ENCODE results near the gene EAF2. TPM values are rescaled to one million over a fixed set of nuclear protein-coding genes. Genes with fewer than 3 reads are reported as not detected.

Gene EAF2
- total RNA-seq, 2 experiments from 2014 or later, result 14.4 to 14.8 TPM

GRCh38 chr3:121870717-121871116 is 35.7 kb downstream of the EAF2 start:
- DNase-seq, result no peak
- ChIA-PET POLR2A (no interaction called here), CTCF (interaction anchor here (0.8 kb wide), 1 partner anchor 12 kb away, joined by 4 read pairs; no protein-coding TSS in a partner anchor)
- Mint-ChIP-seq H3K4me3 (no peak overlapping the region), H3K36me3 (peaks cover 10% of the 10 kb centered on the region), H3K4me1 (ENCODE audit: low read depth) (no peaks in the 10 kb centered on the region), H3K9me3 (no peaks in the 10 kb centered on the region), H3K27ac (no peak overlapping the region), H3K27me3 (no peaks in the 10 kb centered on the region)
- intact Hi-C loops (cut with micrococcal nuclease), result no loop called here

GRCh38 chr3:121871430-121871829 is 36.4 kb downstream of the EAF2 start:
- ChIA-PET POLR2A (no interaction called here), CTCF (no interaction called here)
- Mint-ChIP-seq H3K36me3 (peaks cover 6% of the 10 kb centered on the region), H3K4me1 (ENCODE audit: low read depth) (no peaks in the 10 kb centered on the region), H3K4me3 (no peak overlapping the region), H3K27me3 (no peaks in the 10 kb centered on the region), H3K9me3 (no peaks in the 10 kb centered on the region), H3K27ac (no peak overlapping the region)
- DNase-seq, result no peak
- intact Hi-C loops (cut with micrococcal nuclease), result no loop called here

- Mint-ChIP-seq H3K4me3 (no peak overlapping the region), H3K27me3 (no peaks in the 10 kb centered on the region)
Measured at GRCh38 chr3:121878411-121878810, 43.4 kb downstream of the EAF2 start.

GRCh38 chr3:121883507-121883906 is 48.5 kb downstream of the EAF2 start:
- Mint-ChIP-seq H3K27me3 (no peaks in the 10 kb centered on the region), H3K36me3 (peaks cover 2% of the 10 kb centered on the region), H3K27ac (no peak overlapping the region), H3K9me3 (no peaks in the 10 kb centered on the region), H3K4me3 (no peak overlapping the region), H3K4me1 (ENCODE audit: low read depth) (peaks cover 2% of the 10 kb centered on the region)
- intact Hi-C loops (cut with micrococcal nuclease), result loop anchor here (1.0 to 2.0 kb wide), 5 partner anchors 111 to 375 kb away; no protein-coding TSS in a partner anchor
- ChIA-PET CTCF (interaction anchor here (0.7 to 1.4 kb wide), 5 partner anchors 13 to 473 kb away, joined by 3 to 5 read pairs (median 4); no protein-coding TSS in a partner anchor), POLR2A (no interaction called here)
- DNase-seq, result no peak

More at GRCh38 chr3:121878411-121878810, 43.4 kb downstream of the EAF2 start:
- H3K36me3 Mint-ChIP-seq, result no peaks in the 10 kb centered on the region
- ChIA-PET CTCF (no interaction called here), POLR2A (no interaction called here)
- H3K9me3 Mint-ChIP-seq, result no peaks in the 10 kb centered on the region
- intact Hi-C loops (cut with micrococcal nuclease), result no loop called here
- H3K4me1 Mint-ChIP-seq (ENCODE audit: low read depth), result peaks cover under 1% of the 10 kb centered on the region
- no peak for DNase-seq
- H3K27ac Mint-ChIP-seq, result no peak overlapping the region

- ChIA-PET CTCF (no interaction called here), POLR2A (no interaction called here)
- Mint-ChIP-seq H3K27ac (no peak overlapping the region), H3K27me3 (no peaks in the 10 kb centered on the region), H3K36me3 (peaks cover 2% of the 10 kb centered on the region), H3K4me1 (ENCODE audit: low read depth) (peaks cover 2% of the 10 kb centered on the region), H3K4me3 (no peak overlapping the region), H3K9me3 (no peaks in the 10 kb centered on the region)
- DNase-seq, result no peak
- intact Hi-C loops (cut with micrococcal nuclease), result no loop called here
Measured at GRCh38 chr3:121885386-121885785, 50.4 kb downstream of the EAF2 start.

- no peaks in the 10 kb centered on the region for H3K36me3 Mint-ChIP-seq
- H3K27ac Mint-ChIP-seq, result no peak within 1 kb of the TSS
- no peaks in the 10 kb centered on the region for H3K4me1 Mint-ChIP-seq (ENCODE audit: low read depth)
- DNase-seq, result no peak
- no peaks in the 10 kb centered on the region for H3K27me3 Mint-ChIP-seq
- H3K4me3 Mint-ChIP-seq, result no peak within 1 kb of the TSS
- CTCF ChIA-PET, result no interaction called here
- H3K9me3 Mint-ChIP-seq, result no peaks in the 10 kb centered on the region
- POLR2A ChIA-PET, result no interaction called here
- intact Hi-C loops (cut with micrococcal nuclease), result no loop called here
Measured at GRCh38 chr3:121894301-121894990, 59.4 kb downstream of the EAF2 start, which contains the start of gene SLC15A2. SLC15A2 (plus strand) TSS chr3:121894401; CDS start chr3:121894477, 76 bp downstream.

- H3K27me3 Mint-ChIP-seq, result no peaks in the 10 kb centered on the region
- ChIA-PET CTCF (no interaction called here), POLR2A (no interaction called here)
Measured at GRCh38 chr3:121895121-121895520, 60.1 kb downstream of the EAF2 start.

GRCh38 chr3:121895736-121896135 is 60.7 kb downstream of the EAF2 start:
- no peak for DNase-seq
- Mint-ChIP-seq H3K4me1 (ENCODE audit: low read depth) (no peaks in the 10 kb centered on the region), H3K27me3 (no peaks in the 10 kb centered on the region), H3K36me3 (no peaks in the 10 kb centered on the region), H3K4me3 (no peak overlapping the region), H3K27ac (no peak overlapping the region), H3K9me3 (no peaks in the 10 kb centered on the region)
- CTCF ChIA-PET, result no interaction called here
- intact Hi-C loops (cut with micrococcal nuclease), result no loop called here
- POLR2A ChIA-PET, result no interaction called here

More at GRCh38 chr3:121895121-121895520, 60.1 kb downstream of the EAF2 start:
- intact Hi-C loops (cut with micrococcal nuclease), result no loop called here
- no peaks in the 10 kb centered on the region for H3K4me1 Mint-ChIP-seq (ENCODE audit: low read depth)
- DNase-seq, result no peak
- H3K9me3 Mint-ChIP-seq, result no peaks in the 10 kb centered on the region
- H3K27ac Mint-ChIP-seq, result no peak overlapping the region
- H3K36me3 Mint-ChIP-seq, result no peaks in the 10 kb centered on the region
- no peak overlapping the region for H3K4me3 Mint-ChIP-seq

GRCh38 chr3:121896823-121897222 is 61.8 kb downstream of the EAF2 start:
- DNase-seq, result no peak
- no peaks in the 10 kb centered on the region for H3K4me1 Mint-ChIP-seq (ENCODE audit: low read depth)
- intact Hi-C loops (cut with micrococcal nuclease), result no loop called here
- H3K9me3 Mint-ChIP-seq, result no peaks in the 10 kb centered on the region
- ChIA-PET CTCF (no interaction called here), POLR2A (interaction anchor here (0.6 kb wide), 1 partner anchor 487 kb away, joined by 3 read pairs; the partner anchor contains the start of gene MIX23)
- no peaks in the 10 kb centered on the region for H3K27me3 Mint-ChIP-seq
- H3K27ac Mint-ChIP-seq, result no peak overlapping the region
- H3K36me3 Mint-ChIP-seq, result peaks cover under 1% of the 10 kb centered on the region
- H3K4me3 Mint-ChIP-seq, result no peak overlapping the region

- DNase-seq, result no peak
- H3K27ac Mint-ChIP-seq, result no peak overlapping the region
- ChIA-PET POLR2A (interaction anchor here (0.6 kb wide), 1 partner anchor 486 kb away, joined by 3 read pairs; the partner anchor contains the start of gene MIX23), CTCF (no interaction called here)
- H3K4me3 Mint-ChIP-seq, result no peak overlapping the region
- intact Hi-C loops (cut with micrococcal nuclease), result no loop called here
- no peaks in the 10 kb centered on the region for H3K9me3 Mint-ChIP-seq
- H3K27me3 Mint-ChIP-seq, result no peaks in the 10 kb centered on the region
- no peaks in the 10 kb centered on the region for H3K4me1 Mint-ChIP-seq (ENCODE audit: low read depth)
- peaks cover 2% of the 10 kb centered on the region for H3K36me3 Mint-ChIP-seq
Measured at GRCh38 chr3:121897296-121897695, 62.3 kb downstream of the EAF2 start.

- H3K27ac Mint-ChIP-seq, result no peak overlapping the region
- peaks cover 5% of the 10 kb centered on the region for H3K4me1 Mint-ChIP-seq (ENCODE audit: low read depth)
- no peak for DNase-seq
- POLR2A ChIA-PET, result no interaction called here
- intact Hi-C loops (cut with micrococcal nuclease), result no loop called here
- CTCF ChIA-PET, result no interaction called here
- no peak overlapping the region for H3K4me3 Mint-ChIP-seq
- peaks cover 2% of the 10 kb centered on the region for H3K9me3 Mint-ChIP-seq
- H3K27me3 Mint-ChIP-seq, result no peaks in the 10 kb centered on the region
- H3K36me3 Mint-ChIP-seq, result peaks cover 11% of the 10 kb centered on the region
Measured at GRCh38 chr3:121913305-121913990, 78.4 kb downstream of the EAF2 start.

- intact Hi-C loops (cut with micrococcal nuclease), result no loop called here
- POLR2A ChIA-PET, result no interaction called here
- CTCF ChIA-PET, result interaction anchor here (0.9 to 1.0 kb wide), 2 partner anchors 180 to 386 kb away, joined by 3 read pairs; no protein-coding TSS in a partner anchor
- Mint-ChIP-seq H3K9me3 (no peaks in the 10 kb centered on the region), H3K4me3 (no peak overlapping the region), H3K27ac (no peak overlapping the region), H3K36me3 (peaks cover 7% of the 10 kb centered on the region), H3K27me3 (no peaks in the 10 kb centered on the region), H3K4me1 (ENCODE audit: low read depth) (peaks cover 5% of the 10 kb centered on the region)
- DNase-seq, result no peak
Measured at GRCh38 chr3:121914081-121914998, 79.3 kb downstream of the EAF2 start.
